HepG2 (cell line): ENCODE results near the gene CLDN9. TPM values are rescaled to one million over a fixed set of nuclear protein-coding genes. Genes with fewer than 3 reads are reported as not detected.
A peak's percentile ranks its signal among the peaks of the same experiment; 100 is the strongest.

Experiments
- ATAC-seq: fragments of 200-7000 bp; cut with Tn5 transposase; 3 replicates; pipeline ENCODE4 v1.9.1; 2020; ENCODE audit warnings: mild to moderate bottlenecking, moderate library complexity
- BruUV-seq: library from RNA; stranded (reverse); fragments of 400-500 nt; replicated peaks from 2 replicates; lab custom pipeline; 2021; lab: Mats Ljungman, UMichigan
- CTCF ChIA-PET: fragments of 300-600 bp; formaldehyde crosslinking; extraction: SDS; loops from one replicate; lab custom pipeline; 2021; ENCODE audit warnings: low total read pairs, inconsistent platforms, low intra/inter-chr PET ratio; lab: Yijun Ruan, JAX
- POLR2A ChIA-PET: fragments of 350-600 bp; sonication (Branson Sonifier 250); formaldehyde crosslinking; loops from one replicate; lab custom pipeline; 2020; ENCODE audit warnings: antibody characterized with exemption, inconsistent platforms; lab: Yijun Ruan, JAX
- DNase-seq: peaks from one replicate; pipeline ENCODE4 v3.0.0-alpha.2; 2015; ENCODE audit warnings: low spot score
- FAIRE-seq: peaks from 3 replicates; lab custom pipeline; 2011; peaks lifted over from hg19 to GRCh38; lab: Jason Lieb, UNC
- H2AFZ ChIP-seq: one replicate; pipeline ENCODE4 v1.6.1; 2011; ENCODE audit warnings: low read length, inconsistent platforms
- H3K27ac ChIP-seq: fragments of 300-600 bp; 3 replicates; pipeline ENCODE4 v1.8.0; 2011; ENCODE audit warnings: mixed run types, mild to moderate bottlenecking, mixed read lengths, low read length, inconsistent platforms; ENCODE audit not compliant: insufficient read depth; ENCODE audit errors: extremely low read length
- H3K27me3 ChIP-seq, 2 experiments: fragments of 200-600 bp in 1 of 2; 2 replicates in 1 of 2; 3 replicates in 1 of 2; pipeline versions ENCODE4 v1.6.0 to v1.8.0; 2011; ENCODE audit warnings: low read length in 2 of 2, mild to moderate bottlenecking in 2 of 2, moderate library complexity in 2 of 2, inconsistent platforms in 1 of 2; ENCODE audit not compliant: insufficient read depth in 2 of 2, control insufficient read depth in 1 of 2
- H3K36me3 ChIP-seq, 2 experiments: fragments of 200-600 bp in 1 of 2; replicated peaks in 1 of 2; 2 replicates in 1 of 2; 3 replicates in 1 of 2; pipeline versions ENCODE4 v1.5.1 to v1.8.0; 2011; ENCODE audit warnings: low read length in 2 of 2, inconsistent platforms in 1 of 2; ENCODE audit not compliant: insufficient read depth in 2 of 2, control insufficient read depth in 1 of 2
- H3K4me1 ChIP-seq: 2 replicates; pipeline ENCODE4 v1.5.1; 2012; ENCODE audit warnings: low read length, inconsistent platforms; ENCODE audit not compliant: insufficient read depth
- H3K4me2 ChIP-seq: 2 replicates; pipeline ENCODE4 v1.6.0; 2011; ENCODE audit warnings: low read depth, low read length, inconsistent platforms
- H3K4me3 ChIP-seq, 3 experiments: fragments of 200-600 bp in 1 of 3; sonication (generic), shearing (Covaris generic) in 1 of 3; replicated peaks in 1 of 3; 2 replicates each; pipeline ENCODE4 v1.5.1; 2011 to 2016; ENCODE audit warnings: low read length in 3 of 3, inconsistent platforms in 2 of 3, low read depth in 2 of 3, mild to moderate bottlenecking in 2 of 3, control low read depth in 1 of 3, mixed read lengths in 1 of 3; ENCODE audit not compliant: insufficient read depth in 1 of 3
- H3K79me2 ChIP-seq: one replicate; pipeline ENCODE4 v1.6.1; 2011; ENCODE audit warnings: low read length, inconsistent platforms; ENCODE audit not compliant: insufficient read depth
- H3K9ac ChIP-seq: 2 replicates; pipeline ENCODE4 v1.6.0; 2011; ENCODE audit warnings: mild to moderate bottlenecking, low read depth, low read length, inconsistent platforms; ENCODE audit not compliant: insufficient read depth
- H3K9me3 ChIP-seq: 2 replicates; pipeline ENCODE4 v1.5.1; 2012; ENCODE audit warnings: mild to moderate bottlenecking, low read length
- H4K20me1 ChIP-seq: 2 replicates; pipeline ENCODE4 v1.6.0; 2011; ENCODE audit warnings: inconsistent platforms, mild to moderate bottlenecking, low read length, moderate library complexity; ENCODE audit not compliant: insufficient read depth
- AGO2 ChIP-seq: fragments of 200-400 bp; formaldehyde crosslinking; optimal IDR thresholded peaks from 2 replicates; pipeline ENCODE3; 2017; ENCODE audit warnings: mild to moderate bottlenecking, low read depth, low read length, moderate library complexity
- FOXK2 ChIP-seq: fragments of 450-650 bp; IDR thresholded peaks from 2 replicates; pipeline ENCODE4 v1.6.1; 2016
- GABPB1 ChIP-seq: IDR thresholded peaks from 2 replicates; pipeline ENCODE4 v1.6.1; 2016; ENCODE audit warnings: mild to moderate bottlenecking, missing genetic modification reagents, moderate library complexity, missing compliant biosample characterization
- KAT8 ChIP-seq: IDR thresholded peaks from 2 replicates; pipeline ENCODE4 v1.6.1; 2016; ENCODE audit warnings: missing genetic modification reagents, missing compliant biosample characterization
- MIER3 ChIP-seq: IDR thresholded peaks from 2 replicates; pipeline ENCODE4 v1.6.1; 2016; ENCODE audit warnings: missing compliant biosample characterization, borderline replicate concordance
- MTF1 ChIP-seq: sonication (generic); formaldehyde crosslinking; IDR thresholded peaks from 2 replicates; pipeline ENCODE4 v1.5.0; 2020; ENCODE audit warnings: missing genetic modification reagents
- NFE2L2 ChIP-seq: fragments of 150-350 bp; IDR thresholded peaks from 2 replicates; pipeline ENCODE4 v1.6.1; 2014; ENCODE audit warnings: low read length
- POLR2A ChIP-seq, 2 experiments: IDR thresholded peaks; 2 replicates each; pipeline ENCODE4 v1.6.1; 2011; ENCODE audit warnings: low read depth in 2 of 2, low read length in 2 of 2, mild to moderate bottlenecking in 1 of 2, moderate library complexity in 1 of 2; ENCODE audit not compliant: insufficient read depth in 1 of 2
- RFXAP ChIP-seq: sonication (generic); formaldehyde crosslinking; IDR thresholded peaks from 2 replicates; pipeline ENCODE4 v1.4.0; 2020; ENCODE audit warnings: missing genetic modification reagents, borderline replicate concordance
- SOX6 ChIP-seq, 2 experiments: fragments of 450-650 bp in 1 of 2; sonication (generic) in 1 of 2; formaldehyde crosslinking in 1 of 2; IDR thresholded peaks; 2 replicates each; pipeline versions ENCODE4 v1.4.0 to v1.6.1; 2017 to 2020; ENCODE audit warnings: antibody characterized with exemption in 1 of 2, mild to moderate bottlenecking in 1 of 2, missing genetic modification reagents in 1 of 2
- SSRP1 ChIP-seq: IDR thresholded peaks from 2 replicates; pipeline ENCODE4 v1.6.1; 2016; ENCODE audit warnings: control low read depth
- ZNF800 ChIP-seq: sonication (generic); formaldehyde crosslinking; IDR thresholded peaks from 2 replicates; pipeline ENCODE4 v1.4.0; 2020; ENCODE audit warnings: missing genetic modification reagents
- WGBS: methylation state at CpG from one replicate; pipeline ENCODE4 v1.1.6; 2017; ENCODE audit warnings: low lambda C conversion rate; 5-methylcytosine and 5-hydroxymethylcytosine counted together
- in situ Hi-C: cut with HindIII; loops from 2 replicates; pipeline ENCODE4 v1.10.0; 2017; ENCODE audit warnings: low pct_unique_long_range_greater_than_20kb; ENCODE audit not compliant: extremely low pct_ligation_motif_present
- intact Hi-C: fragments of 100-400 bp; cut with micrococcal nuclease; formaldehyde crosslinking; loops from one replicate; pipeline ENCODE4 v1.10.0; 2022; ENCODE audit not compliant: unreplicated experiment
- polyA plus RNA-seq, 8 experiments: library from polyadenylated mRNA; depleted of rRNA in 3 of 8; stranded (reverse) in 7 of 8; unstranded in 1 of 8; fragments of >200 nt; fragmentation: Illumina TruSeq in 4 of 8; extraction: Trizol in 4 of 8; gene quantifications; 2 replicates each; pipeline versions ENCODE4 v1.2.1 to v1.2.3, GENCODE V29; 2011 to 2016; ENCODE audit warnings: low read depth in 4 of 8, missing spikeins in 1 of 8, mixed read lengths in 1 of 8; ENCODE audit not compliant: insufficient read depth in 1 of 8
- total RNA-seq, 5 experiments: library from RNA; depleted of rRNA; stranded (reverse); fragments of >200 nt; fragmentation: Illumina TruSeq; extraction: Trizol; gene quantifications; 2 replicates each; pipeline ENCODE4 v1.2.3, GENCODE V29; 2016; ENCODE audit warnings: low read depth in 1 of 5

CLDN9 gene
- total and polyA plus RNA-seq, 2 of the 13 experiments (the other 11 are each of a cell fraction or from before 2014, with no cell fraction given), result 0.15 to 0.26 TPM

DNA sequence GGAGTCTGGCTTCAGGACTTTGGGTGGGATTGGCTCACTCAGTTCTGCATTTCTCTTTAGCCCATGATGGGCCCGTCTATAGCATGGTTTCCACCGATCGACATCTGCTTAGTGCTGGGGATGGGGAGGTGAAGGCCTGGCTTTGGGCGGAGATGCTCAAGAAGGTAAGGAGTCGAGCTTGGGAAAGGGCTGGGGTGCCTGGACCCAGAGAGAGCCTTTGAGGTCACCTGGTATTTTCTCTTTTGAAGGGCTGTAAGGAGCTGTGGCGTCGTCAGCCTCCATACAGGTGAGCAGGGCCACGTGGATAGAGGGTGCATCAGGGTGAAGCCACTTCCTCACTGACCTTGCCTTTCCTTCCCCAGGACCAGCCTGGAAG lies 13.3 kb downstream of the CLDN9 start (continued):
- TF ChIP-seq ZNF800, result no peak
- no peak for TF ChIP-seq SOX6 (IDR thresholded peaks at IDR 0.05)
- TF ChIP-seq SOX6 (CRISPR knock-in tag; IDR thresholded peaks at IDR 0.05), result no peak
- TF ChIP-seq SSRP1 (CRISPR knock-in tag), result no peak
- TF ChIP-seq, all 625 proteins: peak for 0

DNA sequence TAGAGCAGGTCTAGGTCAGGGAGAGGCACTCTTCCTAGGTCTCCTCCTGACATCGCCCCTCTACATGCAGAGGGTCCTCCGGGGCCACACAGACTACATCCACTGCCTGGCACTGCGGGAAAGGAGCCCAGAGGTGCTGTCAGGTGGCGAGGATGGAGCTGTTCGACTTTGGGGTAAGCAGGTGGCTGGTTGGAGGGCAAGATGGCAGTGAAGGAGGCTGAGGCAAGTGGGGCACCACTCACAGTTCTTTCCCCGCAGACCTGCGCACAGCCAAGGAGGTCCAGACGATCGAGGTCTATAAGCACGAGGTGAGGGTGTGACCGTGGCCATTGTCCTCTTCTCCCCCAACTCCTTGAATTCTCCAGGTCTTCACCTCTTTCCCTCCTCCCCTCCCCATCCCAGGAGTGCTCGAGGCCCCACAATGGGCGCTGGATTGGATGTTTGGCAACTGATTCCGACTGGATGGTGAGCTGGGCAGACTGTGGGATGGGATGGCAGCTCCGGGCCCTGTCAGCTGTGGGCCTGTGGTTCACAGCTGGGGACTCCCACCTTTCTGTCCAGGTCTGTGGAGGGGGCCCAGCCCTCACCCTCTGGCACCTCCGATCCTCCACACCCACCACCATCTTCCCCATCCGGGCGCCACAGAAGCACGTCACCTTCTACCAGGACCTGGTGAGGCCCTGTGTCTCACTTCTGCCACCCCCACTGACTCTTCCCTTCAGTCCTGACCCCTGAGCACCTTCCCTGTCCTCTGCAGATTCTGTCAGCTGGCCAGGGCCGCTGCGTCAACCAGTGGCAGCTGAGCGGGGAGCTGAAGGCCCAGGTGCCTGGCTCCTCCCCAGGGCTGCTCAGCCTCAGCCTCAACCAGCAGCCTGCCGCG lies 14.1 kb downstream of the CLDN9 start:
- in situ Hi-C loops (no loop called here), intact Hi-C loops (no loop called here)
- FAIRE-seq (no peak), DNase-seq (no peak), ATAC-seq (no peak)
- 94% methylated on average over 21 of the region's 24 CpGs for WGBS
- Histone ChIP-seq H4K20me1 (peaks cover 23% of the 10 kb centered on the region; the same call in 1 of the 2 replicates), H3K9ac (no peak overlapping the region), H3K9me3 (no peaks in the 10 kb centered on the region), H3K27ac (no peak overlapping the region), H3K4me1 (peaks cover 47% of the 10 kb centered on the region), H3K4me3 (no peak overlapping the region), H3K4me2 (no peak overlapping the region), H3K27me3 (peaks cover 5 to 32% of the 10 kb centered on the region in 2 experiments), H3K79me2 (peaks cover 5% of the 10 kb centered on the region), H3K36me3 (peaks cover 16 to 17% of the 10 kb centered on the region in 2 experiments; a peak in 4 of 5 replicates), H2AFZ (no peak overlapping the region)
- no TSS peak for BruUV-seq
- TF ChIP-seq NFE2L2 (no peak), FOXK2 (no peak), RFXAP (CRISPR knock-in tag) (no peak), KAT8 (CRISPR knock-in tag) (no peak), MIER3 (CRISPR knock-in tag) (no peak), MTF1 (no peak), AGO2 (peak; percentile 40), GABPB1 (CRISPR knock-in tag) (no peak), POLR2A (IDR thresholded peaks at IDR 0.05; ENCODE audit: insufficient read depth in 1 of 2, low read depth in 2 of 2, low read length in 2 of 2) (0 out of 4 replicates have a peak, but pooled peaks of 1 of the 2 experiments have one; percentile 16)
- CTCF ChIA-PET, result no interaction called here
- POLR2A ChIA-PET, result interaction anchor here (0.9 to 18.8 kb wide), 8 partner anchors 16 to 104 kb away, joined by 3 to 750 read pairs (median 6); partner anchors contain the start of genes CLDN9 and IL32
